Raji (cell line): ENCODE results near the gene USP7.

Source experiments
- POLR2A ChIP-seq: IDR thresholded peaks from 2 replicates; pipeline ENCODE4 v1.6.1; 2011; ENCODE audit warnings: low read depth, low read length, control low read depth; ENCODE audit not compliant: insufficient read depth

Gene USP7

DNA sequence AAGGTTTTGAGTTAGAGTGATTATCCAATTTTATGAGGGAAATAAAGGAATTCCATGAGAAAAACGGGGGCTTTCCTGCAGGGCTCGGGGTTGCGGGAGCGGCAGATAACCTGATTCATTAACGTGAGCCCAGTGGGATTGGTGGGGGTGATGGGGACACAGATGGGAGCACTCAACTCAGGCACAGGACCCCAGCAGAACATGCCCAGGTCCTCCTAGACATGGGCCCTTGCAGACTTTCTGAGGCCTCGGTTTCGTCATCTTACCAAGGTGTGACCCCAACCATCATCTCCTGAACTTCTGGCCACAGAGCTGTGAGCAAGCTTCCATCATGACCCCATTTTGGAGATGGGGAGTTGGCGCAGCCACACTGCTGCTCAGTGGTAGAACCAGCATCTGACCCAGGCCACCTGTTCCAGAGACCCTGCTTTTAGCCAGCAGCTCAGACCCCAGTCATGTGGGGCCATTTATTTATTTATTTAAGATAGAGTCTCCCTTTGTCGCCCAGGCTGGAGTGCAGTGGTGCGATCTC, 117.2 kb downstream of the USP7 start:
- no peak for TF ChIP-seq POLR2A

DNA sequence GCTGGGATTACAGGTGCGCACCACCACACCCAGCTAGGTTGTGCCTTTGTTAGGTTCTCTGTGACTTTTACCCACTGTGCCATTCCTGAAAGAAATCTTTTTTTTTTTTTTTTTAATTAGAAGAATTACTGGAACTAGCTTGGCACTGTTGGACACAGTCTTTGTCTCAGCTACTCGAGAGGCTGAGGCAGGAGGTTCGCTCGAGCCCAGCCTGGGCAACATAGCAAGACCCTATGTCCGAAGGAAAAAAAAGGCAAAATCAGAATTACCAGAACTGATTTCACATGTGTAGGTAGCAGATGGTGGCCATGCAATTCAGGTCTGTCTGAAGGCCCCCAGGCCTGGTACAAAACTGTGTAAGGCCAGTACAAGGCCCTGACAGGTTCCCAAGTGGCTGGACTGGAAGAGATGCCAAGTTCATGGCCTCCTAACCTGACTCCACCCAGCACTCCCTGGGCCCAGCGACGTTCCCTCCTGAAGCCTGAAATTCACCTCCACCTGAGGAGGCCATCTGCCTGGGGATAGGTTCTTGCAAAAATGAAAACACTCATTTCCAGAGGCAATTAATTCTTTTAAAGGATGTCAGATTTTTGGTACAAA, 117.9 kb downstream of the USP7 start:
- no peak for TF ChIP-seq POLR2A
